ENCODE measurements around the gene RBBP8. TPM values are rescaled to one million over a fixed set of nuclear protein-coding genes. Genes with fewer than 3 reads are reported as not detected.

RBBP8 gene
- total and polyA plus RNA-seq, 10 of the 15 experiments (the other 5 are each of a cell fraction or from before 2014, with no cell fraction given): 46.2 to 82.3 (median 68.7) TPM

DNA sequence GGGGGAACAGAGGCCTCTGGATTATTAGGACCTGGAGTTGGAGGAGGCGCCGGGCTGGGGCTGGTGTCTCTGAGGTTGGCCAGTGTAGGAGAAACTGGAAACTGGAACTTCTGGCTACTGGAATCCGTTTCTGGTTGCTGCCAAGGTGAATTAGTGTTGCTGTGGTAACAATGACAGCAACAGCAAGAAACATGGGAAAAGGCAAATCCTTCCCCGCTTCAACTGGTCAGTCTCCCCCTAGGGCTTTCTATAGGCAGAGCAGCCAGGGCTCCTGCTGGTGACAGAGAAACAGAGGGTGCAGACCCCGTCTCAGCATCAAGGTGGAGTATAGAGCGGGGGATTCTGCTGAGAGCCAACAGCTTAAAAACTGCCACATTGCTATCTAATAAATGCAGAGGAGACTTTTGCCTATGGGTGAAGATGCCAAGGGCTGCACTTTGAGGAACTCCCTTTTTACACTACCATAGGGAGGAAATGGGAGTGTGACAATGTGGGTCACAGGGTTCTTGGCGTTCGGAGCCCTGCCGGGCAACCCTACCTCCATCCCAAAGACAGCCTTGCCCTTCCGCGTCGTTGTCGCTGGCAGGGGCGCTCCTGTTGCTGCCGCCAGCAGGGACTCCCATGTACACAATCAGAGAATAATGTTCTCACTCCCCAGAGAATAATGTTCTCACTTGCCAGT is 120.8 kb downstream of the RBBP8 start:
- H3K9ac ChIP-seq (ENCODE audit: control insufficient read depth, insufficient read depth, low read length): no peak overlapping the region
- FAIRE-seq (no peak), DNase-seq (ENCODE audit: low read depth, low spot score) (no peak), ATAC-seq (0 out of 3 replicates have a peak, but pooled peaks have one; percentile 29)
- H3K9me3 ChIP-seq (replicated peaks; ENCODE audit: control insufficient read depth, insufficient read depth, low read length): no peaks in the 10 kb centered on the region
- RAD21 ChIA-PET (ENCODE audit: unreplicated experiment): no interaction called here
- intact Hi-C loops (cut with micrococcal nuclease; ENCODE audit: unreplicated experiment) (no loop called here), in situ Hi-C loops (cut with MboI) (no loop called here)
- no peaks in the 10 kb centered on the region for H3K79me2 ChIP-seq (ENCODE audit: control insufficient read depth, insufficient read depth, low read length)
- H3K36me3 ChIP-seq (ENCODE audit: control insufficient read depth in 2 of 2, insufficient read depth in 2 of 2, low read length in 1 of 2): no peaks in the 10 kb centered on the region
- WGBS (ENCODE audit: insufficient coverage, insufficient replicate concordance, low lambda C conversion rate, missing lambda C conversion rate): 58% methylated on average over 15 of the region's 15 CpGs
- POLR2A ChIA-PET: no interaction called here
- no peak overlapping the region for H3K4me2 ChIP-seq (ENCODE audit: control insufficient read depth, insufficient read depth)
- CTCF ChIA-PET: no interaction called here
- no peak overlapping the region for H3K4me3 ChIP-seq
- SMC1A ChIA-PET (ENCODE audit: uncharacterized antibody, unreplicated experiment): no interaction called here
- no peaks in the 10 kb centered on the region for H4K20me1 ChIP-seq (ENCODE audit: control insufficient read depth, insufficient read depth)
- peaks cover 0 to 1% of the 10 kb centered on the region in 2 experiments; a peak in 1 of 4 replicates for H3K27me3 ChIP-seq (replicated peaks in 1 of 2; ENCODE audit: control insufficient read depth in 2 of 2, insufficient read depth in 2 of 2, low read length in 1 of 2)
- H3K4me1 ChIP-seq (ENCODE audit: control insufficient read depth, insufficient read depth, low read length): no peaks in the 10 kb centered on the region
- no peak for TF ChIP-seq NFIC (IDR thresholded peaks at IDR 0.05; ENCODE audit: low read depth, low read length)
- no peak for TF ChIP-seq JUNB (IDR thresholded peaks at IDR 0.05)
- TF ChIP-seq POLR2A (IDR thresholded peaks at IDR 0.05; ENCODE audit: low read depth, low read length): no peak
- TF ChIP-seq NR2C1 (IDR thresholded peaks at IDR 0.05): no peak
- TF ChIP-seq MEF2B (IDR thresholded peaks at IDR 0.05; ENCODE audit: partially characterized antibody, poor library complexity, severe bottlenecking): no peak
- TF ChIP-seq STAT1 (conservative IDR thresholded peaks at IDR 0.05): no peak
- TF ChIP-seq NRF1 (conservative IDR thresholded peaks at IDR 0.05; ENCODE audit: low read depth, low read length): no peak
- no peak for TF ChIP-seq ASH2L (IDR thresholded peaks at IDR 0.05; ENCODE audit: borderline replicate concordance, low read depth)
- no peak for TF ChIP-seq EZH2 (IDR thresholded peaks at IDR 0.05; ENCODE audit: borderline replicate concordance, control insufficient read depth, low read depth, low read length)
- TF ChIP-seq RUNX3 (IDR thresholded peaks at IDR 0.05; ENCODE audit: low read length): no peak
- TF ChIP-seq SMARCA5 (IDR thresholded peaks at IDR 0.05): no peak
- TF ChIP-seq CEBPB (IDR thresholded peaks at IDR 0.05; ENCODE audit: borderline replicate concordance in 1 of 2, low read depth in 2 of 2, low read length in 2 of 2): no peak
- TF ChIP-seq, protein P1, sequence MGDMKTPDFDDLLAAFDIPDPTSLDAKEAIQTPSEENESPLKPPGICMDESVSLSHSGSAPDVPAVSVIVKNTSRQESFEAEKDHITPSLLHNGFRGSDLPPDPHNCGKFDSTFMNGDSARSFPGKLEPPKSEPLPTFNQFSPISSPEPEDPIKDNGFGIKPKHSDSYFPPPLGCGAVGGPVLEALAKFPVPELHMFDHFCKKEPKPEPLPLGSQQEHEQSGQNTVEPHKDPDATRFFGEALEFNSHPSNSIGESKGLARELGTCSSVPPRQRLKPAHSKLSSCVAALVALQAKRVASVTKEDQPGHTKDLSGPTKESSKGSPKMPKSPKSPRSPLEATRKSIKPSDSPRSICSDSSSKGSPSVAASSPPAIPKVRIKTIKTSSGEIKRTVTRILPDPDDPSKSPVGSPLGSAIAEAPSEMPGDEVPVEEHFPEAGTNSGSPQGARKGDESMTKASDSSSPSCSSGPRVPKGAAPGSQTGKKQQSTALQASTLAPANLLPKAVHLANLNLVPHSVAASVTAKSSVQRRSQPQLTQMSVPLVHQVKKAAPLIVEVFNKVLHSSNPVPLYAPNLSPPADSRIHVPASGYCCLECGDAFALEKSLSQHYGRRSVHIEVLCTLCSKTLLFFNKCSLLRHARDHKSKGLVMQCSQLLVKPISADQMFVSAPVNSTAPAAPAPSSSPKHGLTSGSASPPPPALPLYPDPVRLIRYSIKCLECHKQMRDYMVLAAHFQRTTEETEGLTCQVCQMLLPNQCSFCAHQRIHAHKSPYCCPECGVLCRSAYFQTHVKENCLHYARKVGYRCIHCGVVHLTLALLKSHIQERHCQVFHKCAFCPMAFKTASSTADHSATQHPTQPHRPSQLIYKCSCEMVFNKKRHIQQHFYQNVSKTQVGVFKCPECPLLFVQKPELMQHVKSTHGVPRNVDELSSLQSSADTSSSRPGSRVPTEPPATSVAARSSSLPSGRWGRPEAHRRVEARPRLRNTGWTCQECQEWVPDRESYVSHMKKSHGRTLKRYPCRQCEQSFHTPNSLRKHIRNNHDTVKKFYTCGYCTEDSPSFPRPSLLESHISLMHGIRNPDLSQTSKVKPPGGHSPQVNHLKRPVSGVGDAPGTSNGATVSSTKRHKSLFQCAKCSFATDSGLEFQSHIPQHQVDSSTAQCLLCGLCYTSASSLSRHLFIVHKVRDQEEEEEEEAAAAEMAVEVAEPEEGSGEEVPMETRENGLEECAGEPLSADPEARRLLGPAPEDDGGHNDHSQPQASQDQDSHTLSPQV (IDR thresholded peaks at IDR 0.05): no peak
- no peak for TF ChIP-seq STAT3 (IDR thresholded peaks at IDR 0.05; ENCODE audit: low read depth, low read length)
- TF ChIP-seq ZNF384 (IDR thresholded peaks at IDR 0.05; ENCODE audit: borderline replicate concordance, low read depth, low read length): no peak
- no peak for TF ChIP-seq ZSCAN29 (IDR thresholded peaks at IDR 0.05)
- no peak overlapping the region for H3K27ac ChIP-seq (ENCODE audit: control insufficient read depth, insufficient read depth)
- BruUV-seq (replicated peaks): no TSS peak
- H2AFZ ChIP-seq (ENCODE audit: control insufficient read depth, low read depth, low read length): no peak overlapping the region
